IPS-18c (cell line): ENCODE data around the gene ACP6.
A peak's percentile ranks its signal among the peaks of the same experiment; 100 is the strongest.

Experiments
- H3K4me3 ChIP-seq: 2 replicates; pipeline ENCODE4 v1.7.0; 2013; ENCODE audit warnings: low read depth, mild to moderate bottlenecking, low read length, moderate library complexity; ENCODE audit not compliant: insufficient read depth
- H3K9me3 ChIP-seq: one replicate; pipeline ENCODE4 v1.6.1; 2013; ENCODE audit warnings: mild to moderate bottlenecking, low read length, moderate library complexity; ENCODE audit not compliant: control insufficient read depth, insufficient read depth

Gene ACP6

DNA sequence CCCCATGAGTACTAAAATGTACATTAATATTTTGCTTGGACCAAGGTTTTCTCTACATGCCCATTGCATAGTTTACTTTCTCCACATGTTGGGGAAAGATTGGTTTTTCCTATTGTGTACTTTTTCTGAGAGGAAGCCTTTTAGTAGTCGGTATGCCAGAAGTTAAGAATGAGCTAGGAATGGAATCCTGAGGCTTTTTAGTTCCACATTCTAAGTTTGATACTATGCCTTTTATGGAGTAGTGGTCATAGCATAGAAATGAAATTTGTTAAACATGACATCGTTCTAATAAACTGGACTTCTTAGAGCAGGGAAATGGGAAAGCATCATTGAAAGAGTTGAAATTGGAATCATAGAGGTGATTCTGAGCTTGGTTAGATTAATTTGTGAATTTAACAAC is 64.7 kb downstream of the ACP6 start:
- Histone ChIP-seq H3K9me3 (no peaks in the 10 kb centered on the region), H3K4me3 (no peak overlapping the region)

- Histone ChIP-seq H3K9me3 (no peaks in the 10 kb centered on the region), H3K4me3 (no peak overlapping the region)
These were observed 66.3 kb downstream of the ACP6 start for GRCh38 chr1:147603986-147604385.

- H3K4me3 ChIP-seq, result peak overlapping the region; percentile 70
- no peaks in the 10 kb centered on the region for H3K9me3 ChIP-seq
These were observed 69.9 kb downstream of the ACP6 start for GRCh38 chr1:147600119-147601111.

GRCh38 chr1:147599362-147600118 is 70.8 kb downstream of the ACP6 start:
- peak overlapping the region; percentile 74 for H3K4me3 ChIP-seq
- H3K9me3 ChIP-seq, result no peaks in the 10 kb centered on the region

GRCh38 chr1:147598621-147599361 is 71.5 kb downstream of the ACP6 start:
- peak overlapping the region; percentile 74 for H3K4me3 ChIP-seq
- H3K9me3 ChIP-seq, result no peaks in the 10 kb centered on the region

GRCh38 chr1:147597010-147597409 is 73.3 kb downstream of the ACP6 start:
- Histone ChIP-seq H3K9me3 (no peaks in the 10 kb centered on the region), H3K4me3 (no peak overlapping the region)
